Fibroblast of skin of right quadriceps (primary cell): ENCODE data around the gene XRCC1.
"Not testable (repeated sequence)": the region's sequence is repeated elsewhere in the genome, so short reads cannot be mapped to it uniquely, and the experiment has no call there.

Experiments
- DNase-seq: peaks from one replicate; pipeline ENCODE4 v3.0.0-alpha.2; 2013

XRCC1 gene

GRCh38 chr19:43575156-43575950, at the start of gene XRCC1, which contains the start of gene PINLYP:
XRCC1 (minus strand) TSS chr19:43575527; CDS start chr19:43575458, 69 bp downstream.
PINLYP (plus strand) TSS chr19:43575801; CDS start chr19:43577192, 1,391 bp downstream.
- peak; percentile 98 for DNase-seq

GRCh38 chr19:43624933-43625332, 49.6 kb upstream of the XRCC1 start:
- DNase-seq, result no peak

GRCh38 chr19:43623889-43624670, 48.8 kb upstream of the XRCC1 start:
- no peak for DNase-seq

- no peak for DNase-seq
Observed at GRCh38 chr19:43622956-43623355, 47.6 kb upstream of the XRCC1 start.

- DNase-seq, result no peak
Observed at GRCh38 chr19:43622070-43622469, 46.7 kb upstream of the XRCC1 start.

- DNase-seq, result no peak
Observed at GRCh38 chr19:43620061-43621001, 45.0 kb upstream of the XRCC1 start.

GRCh38 chr19:43619262-43620060, 44.1 kb upstream of the XRCC1 start, which contains the start of gene ZNF428:
ZNF428 (minus strand) TSS chr19:43619629; CDS start chr19:43614304, 5,325 bp downstream.
- DNase-seq, result peak; percentile 90

GRCh38 chr19:43618921-43619261, 43.6 kb upstream of the XRCC1 start:
- no peak for DNase-seq

GRCh38 chr19:43616954-43617353, 41.6 kb upstream of the XRCC1 start:
- DNase-seq, result no peak

GRCh38 chr19:43616306-43616705, 41.0 kb upstream of the XRCC1 start:
- no peak for DNase-seq

- no peak for DNase-seq
Observed at GRCh38 chr19:43612374-43612773, 37.0 kb upstream of the XRCC1 start.

- DNase-seq, result no peak
Observed at GRCh38 chr19:43611788-43612187, 36.5 kb upstream of the XRCC1 start, which contains the start of gene SRRM5. SRRM5 (plus strand) TSS chr19:43612088; CDS start chr19:43612122, 34 bp downstream.

GRCh38 chr19:43610493-43610892, 35.2 kb upstream of the XRCC1 start:
- DNase-seq, result peak; percentile 19

GRCh38 chr19:43609872-43610271, 34.5 kb upstream of the XRCC1 start:
- DNase-seq, result no peak

- DNase-seq, result no peak
Observed at GRCh38 chr19:43607238-43608205, 32.2 kb upstream of the XRCC1 start.

GRCh38 chr19:43606569-43607229, 31.4 kb upstream of the XRCC1 start:
- DNase-seq, result no peak

GRCh38 chr19:43605875-43606568, 30.7 kb upstream of the XRCC1 start:
- DNase-seq, result no peak

- not testable (repeated sequence) for DNase-seq
Observed at GRCh38 chr19:43600326-43600725, 25.0 kb upstream of the XRCC1 start.

- no peak for DNase-seq
Observed at GRCh38 chr19:43599635-43600295, 24.4 kb upstream of the XRCC1 start.
